IMR-90 (cell line): ENCODE data around the gene ARHGEF6.

ENCODE experiments used
- MAZ ChIP-seq: IDR thresholded peaks from 2 replicates; pipeline ENCODE4 v1.6.1; 2012; ENCODE audit warnings: low read depth, mild to moderate bottlenecking, low read length, improper control_type of control experiment, moderate library complexity, borderline replicate concordance
- SMC3 ChIP-seq: fragments of 150-350 bp; IDR thresholded peaks from 2 replicates; pipeline ENCODE4 v1.6.1; 2016; ENCODE audit warnings: low read depth, mild to moderate bottlenecking, antibody characterized with exemption, low read length, moderate library complexity
- TF ChIP-seq, protein P1 (sequence below): conservative IDR thresholded peaks from 2 replicates; pipeline ENCODE4 v1.5.1; 2012; ENCODE audit warnings: mild to moderate bottlenecking, low read depth, low read length, improper control_type of control experiment

DNA sequence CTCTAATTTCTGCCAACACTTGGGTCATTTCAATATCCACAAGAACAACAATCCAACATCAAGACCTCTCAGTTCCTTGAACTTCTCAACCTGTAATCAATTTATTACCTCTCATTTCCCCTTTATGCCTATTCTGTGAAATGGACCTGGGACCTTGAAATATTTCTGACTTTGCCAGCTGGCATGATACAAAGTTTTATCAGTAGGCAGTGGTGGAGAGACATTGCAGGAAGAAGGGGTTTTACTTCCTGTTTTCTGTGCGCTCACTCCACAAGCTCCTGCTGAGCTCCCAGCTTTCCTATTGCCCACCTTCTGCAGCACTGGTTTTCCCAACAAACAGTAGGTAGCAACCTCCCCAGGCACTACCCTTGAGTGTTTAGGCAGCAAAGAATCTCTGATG lies 3.5 kb upstream of the ARHGEF6 start:
- TF ChIP-seq, protein P1, sequence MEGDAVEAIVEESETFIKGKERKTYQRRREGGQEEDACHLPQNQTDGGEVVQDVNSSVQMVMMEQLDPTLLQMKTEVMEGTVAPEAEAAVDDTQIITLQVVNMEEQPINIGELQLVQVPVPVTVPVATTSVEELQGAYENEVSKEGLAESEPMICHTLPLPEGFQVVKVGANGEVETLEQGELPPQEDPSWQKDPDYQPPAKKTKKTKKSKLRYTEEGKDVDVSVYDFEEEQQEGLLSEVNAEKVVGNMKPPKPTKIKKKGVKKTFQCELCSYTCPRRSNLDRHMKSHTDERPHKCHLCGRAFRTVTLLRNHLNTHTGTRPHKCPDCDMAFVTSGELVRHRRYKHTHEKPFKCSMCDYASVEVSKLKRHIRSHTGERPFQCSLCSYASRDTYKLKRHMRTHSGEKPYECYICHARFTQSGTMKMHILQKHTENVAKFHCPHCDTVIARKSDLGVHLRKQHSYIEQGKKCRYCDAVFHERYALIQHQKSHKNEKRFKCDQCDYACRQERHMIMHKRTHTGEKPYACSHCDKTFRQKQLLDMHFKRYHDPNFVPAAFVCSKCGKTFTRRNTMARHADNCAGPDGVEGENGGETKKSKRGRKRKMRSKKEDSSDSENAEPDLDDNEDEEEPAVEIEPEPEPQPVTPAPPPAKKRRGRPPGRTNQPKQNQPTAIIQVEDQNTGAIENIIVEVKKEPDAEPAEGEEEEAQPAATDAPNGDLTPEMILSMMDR = no peak
- TF ChIP-seq MAZ (no peak), SMC3 (no peak)
